A549 (cell line): ENCODE measurements around the gene NXN.

Experiments
- CTCF ChIP-seq: fragments of >200 bp; sonication (Bioruptor Twin); formaldehyde crosslinking; IDR thresholded peaks from 3 replicates; pipeline ENCODE4 v1.5.1; 2016
- EP300 ChIP-seq, 2 experiments: fragments of >200 bp; sonication (Bioruptor Twin); formaldehyde crosslinking; IDR thresholded peaks; 2 replicates in 1 of 2; 3 replicates in 1 of 2; pipeline ENCODE4 v1.6.1; 2016 to 2017
- FOSL2 ChIP-seq, 2 experiments: fragments of 450-650 bp in 1 of 2; fragments of >200 bp in 1 of 2; sonication (Bioruptor Twin) in 1 of 2; formaldehyde crosslinking; IDR thresholded peaks; 2 replicates each; pipeline versions ENCODE4 v1.5.0 to v1.6.1; 2016 to 2020; ENCODE audit warnings: mild to moderate bottlenecking in 1 of 2, moderate library complexity in 1 of 2
- KDM1A ChIP-seq: fragments of 200-600 bp; sonication (generic); IDR thresholded peaks from 2 replicates; pipeline ENCODE4 v1.6.1; 2016; ENCODE audit warnings: low read depth, mild to moderate bottlenecking
- MAFK ChIP-seq: fragments of 450-650 bp; IDR thresholded peaks from 2 replicates; pipeline ENCODE4 v1.6.1; 2014; ENCODE audit not compliant: partially characterized antibody
- RFX5 ChIP-seq: fragments of 450-650 bp; IDR thresholded peaks from 2 replicates; pipeline ENCODE4 v1.7.1; 2014; ENCODE audit warnings: antibody characterized with exemption, mild to moderate bottlenecking, moderate library complexity
- RNF2 ChIP-seq: fragments of 200-600 bp; sonication (generic); IDR thresholded peaks from 2 replicates; pipeline ENCODE4 v1.6.1; 2016; ENCODE audit warnings: low read depth, mild to moderate bottlenecking, antibody characterized with exemption, moderate library complexity, borderline replicate concordance
- USF2 ChIP-seq: fragments of 450-650 bp; IDR thresholded peaks from 2 replicates; pipeline ENCODE4 v1.6.1; 2014; ENCODE audit warnings: antibody characterized with exemption

GRCh38 chr17:848402-848801, 131.2 kb downstream of the NXN start:
- TF ChIP-seq RFX5, result no peak
- no peak for TF ChIP-seq CTCF
- no peak for TF ChIP-seq EP300 (IDR thresholded peaks at IDR 0.05)
- no peak for TF ChIP-seq KDM1A
- TF ChIP-seq USF2, result no peak
- TF ChIP-seq MAFK, result no peak
- TF ChIP-seq FOSL2 (IDR thresholded peaks at IDR 0.05), result no peak
- no peak for TF ChIP-seq FOSL2 (CRISPR knock-in tag; IDR thresholded peaks at IDR 0.05)
- TF ChIP-seq RNF2, result no peak
